ENCODE results near the gene CBY1. TPM values are rescaled to one million over a fixed set of nuclear protein-coding genes. Genes with fewer than 3 reads are reported as not detected.

Gene CBY1
- total and polyA plus RNA-seq, 7 donors, result 15.4 to 39.5 (median 22.8) TPM

GRCh38 chr22:38710866-38711265 is 54.4 kb downstream of the CBY1 start:
- no peak overlapping the region for H3K27ac ChIP-seq
- intact Hi-C loops (cut with DNase I), result no loop called here
- no peak for ATAC-seq
- no peaks in the 10 kb centered on the region for H3K27me3 ChIP-seq (ENCODE audit: insufficient read depth in 3 of 3, low read length in 2 of 3)
- 78 to 91% (median 88%) methylated on average over 3 of the region's 3 CpGs for WGBS, 3 donors
- no peak for TF ChIP-seq CTCF (IDR thresholded peaks at IDR 0.05)
- peaks cover 52% of the 10 kb centered on the region for H3K4me1 ChIP-seq
- no peak overlapping the region for H3K4me3 ChIP-seq
- H3K9me3 ChIP-seq, result no peaks in the 10 kb centered on the region
- peaks cover 0 to 35% of the 10 kb centered on the region in 2 donors for H3K36me3 ChIP-seq (ENCODE audit: insufficient read depth in 1 of 2, low read depth in 1 of 2)
- DNase-seq, result no peak

- Histone ChIP-seq H3K27me3 (ENCODE audit: insufficient read depth in 3 of 3, low read length in 2 of 3) (no peaks in the 10 kb centered on the region), H3K4me1 (peaks cover 48% of the 10 kb centered on the region), H3K36me3 (ENCODE audit: insufficient read depth in 1 of 2, low read depth in 1 of 2) (peaks cover 0 to 53% of the 10 kb centered on the region in 2 donors), H3K27ac (peak overlapping the region; percentile 9), H3K9me3 (no peaks in the 10 kb centered on the region), H3K4me3 (no peak overlapping the region)
- DNase-seq, result peak in 1 of 2 donors; percentile 12
- no peak for TF ChIP-seq CTCF (IDR thresholded peaks at IDR 0.05)
- ATAC-seq, result no peak
- intact Hi-C loops (cut with DNase I), result no loop called here
- 54 to 68% (median 58%) methylated on average over 11 of the region's 11 CpGs for WGBS, 3 donors
Measured at GRCh38 chr22:38712486-38713207, 56.2 kb downstream of the CBY1 start.

- Histone ChIP-seq H3K27ac (peak overlapping the region; percentile 55), H3K4me1 (peaks cover 49% of the 10 kb centered on the region), H3K36me3 (ENCODE audit: insufficient read depth in 1 of 2, low read depth in 1 of 2) (peaks cover 0 to 60% of the 10 kb centered on the region in 2 donors), H3K4me3 (no peak overlapping the region), H3K9me3 (no peaks in the 10 kb centered on the region), H3K27me3 (ENCODE audit: insufficient read depth in 3 of 3, low read length in 2 of 3) (no peaks in the 10 kb centered on the region)
- 70 to 87% (median 74%) methylated on average over 8 of the region's 8 CpGs for WGBS, 3 donors
- no peak for ATAC-seq
- intact Hi-C loops (cut with DNase I), result no loop called here
- TF ChIP-seq CTCF (IDR thresholded peaks at IDR 0.05), result no peak
- DNase-seq, result peak in 1 of 2 donors; percentile 28
Measured at GRCh38 chr22:38713921-38714320, 57.5 kb downstream of the CBY1 start.

GRCh38 chr22:38715176-38715764 is 58.8 kb downstream of the CBY1 start:
- WGBS, 3 donors, result 62 to 77% (median 72%) methylated on average over 9 of the region's 9 CpGs
- peaks cover 41% of the 10 kb centered on the region for H3K4me1 ChIP-seq
- TF ChIP-seq CTCF (IDR thresholded peaks at IDR 0.05), result no peak
- H3K27ac ChIP-seq, result peak overlapping the region; percentile 55
- peaks cover 0 to 59% of the 10 kb centered on the region in 2 donors for H3K36me3 ChIP-seq (ENCODE audit: insufficient read depth in 1 of 2, low read depth in 1 of 2)
- intact Hi-C loops (cut with DNase I), result no loop called here
- H3K9me3 ChIP-seq, result no peaks in the 10 kb centered on the region
- no peak overlapping the region for H3K4me3 ChIP-seq
- no peak for DNase-seq
- ATAC-seq, result peak in 3 of 4 donors; percentile 30 to 32 (median 31)
- no peaks in the 10 kb centered on the region for H3K27me3 ChIP-seq (ENCODE audit: insufficient read depth in 3 of 3, low read length in 2 of 3)

All from psoas muscle (tissue), 8 donors.